RWPE1 (cell line): ENCODE results near the gene SYT2.

Experiments used
- CTCF ChIA-PET: fragments of 350-600 bp; sonication (Branson Sonifier 250); formaldehyde crosslinking; extraction: SDS; loops from one replicate; lab custom pipeline; 2021; lab: Yijun Ruan, JAX
- POLR2A ChIA-PET: fragments of 400-600 bp; formaldehyde crosslinking; extraction: SDS; loops from one replicate; lab custom pipeline; 2020; ENCODE audit warnings: antibody characterized with exemption; ENCODE audit not compliant: low non-redundant PET; lab: Yijun Ruan, JAX
- DNase-seq: peaks from one replicate; pipeline ENCODE4 v3.0.0; 2012; ENCODE audit warnings: low spot score
- H3K27ac ChIP-seq: fragments of 450-650 bp; 2 replicates; pipeline ENCODE4 v1.5.1; 2017
- TF ChIP-seq, protein P1 (sequence below): fragments of 450-650 bp; conservative IDR thresholded peaks from 2 replicates; pipeline ENCODE4 v1.5.1; 2017; ENCODE audit warnings: low read depth, mild to moderate bottlenecking

Gene SYT2

GRCh38 chr1:202571719-202572339, 138.4 kb downstream of the SYT2 start:
- TF ChIP-seq, protein P1, sequence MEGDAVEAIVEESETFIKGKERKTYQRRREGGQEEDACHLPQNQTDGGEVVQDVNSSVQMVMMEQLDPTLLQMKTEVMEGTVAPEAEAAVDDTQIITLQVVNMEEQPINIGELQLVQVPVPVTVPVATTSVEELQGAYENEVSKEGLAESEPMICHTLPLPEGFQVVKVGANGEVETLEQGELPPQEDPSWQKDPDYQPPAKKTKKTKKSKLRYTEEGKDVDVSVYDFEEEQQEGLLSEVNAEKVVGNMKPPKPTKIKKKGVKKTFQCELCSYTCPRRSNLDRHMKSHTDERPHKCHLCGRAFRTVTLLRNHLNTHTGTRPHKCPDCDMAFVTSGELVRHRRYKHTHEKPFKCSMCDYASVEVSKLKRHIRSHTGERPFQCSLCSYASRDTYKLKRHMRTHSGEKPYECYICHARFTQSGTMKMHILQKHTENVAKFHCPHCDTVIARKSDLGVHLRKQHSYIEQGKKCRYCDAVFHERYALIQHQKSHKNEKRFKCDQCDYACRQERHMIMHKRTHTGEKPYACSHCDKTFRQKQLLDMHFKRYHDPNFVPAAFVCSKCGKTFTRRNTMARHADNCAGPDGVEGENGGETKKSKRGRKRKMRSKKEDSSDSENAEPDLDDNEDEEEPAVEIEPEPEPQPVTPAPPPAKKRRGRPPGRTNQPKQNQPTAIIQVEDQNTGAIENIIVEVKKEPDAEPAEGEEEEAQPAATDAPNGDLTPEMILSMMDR, result no peak; the same call in 1 of the 2 replicates
- POLR2A ChIA-PET, result no interaction called here
- CTCF ChIA-PET, result interaction anchor here (0.6 to 2.2 kb wide), 8 partner anchors 16 to 582 kb away, joined by 3 to 9 read pairs (median 4); no protein-coding TSS in a partner anchor
- DNase-seq, result no peak
- no peak overlapping the region for H3K27ac ChIP-seq

DNA sequence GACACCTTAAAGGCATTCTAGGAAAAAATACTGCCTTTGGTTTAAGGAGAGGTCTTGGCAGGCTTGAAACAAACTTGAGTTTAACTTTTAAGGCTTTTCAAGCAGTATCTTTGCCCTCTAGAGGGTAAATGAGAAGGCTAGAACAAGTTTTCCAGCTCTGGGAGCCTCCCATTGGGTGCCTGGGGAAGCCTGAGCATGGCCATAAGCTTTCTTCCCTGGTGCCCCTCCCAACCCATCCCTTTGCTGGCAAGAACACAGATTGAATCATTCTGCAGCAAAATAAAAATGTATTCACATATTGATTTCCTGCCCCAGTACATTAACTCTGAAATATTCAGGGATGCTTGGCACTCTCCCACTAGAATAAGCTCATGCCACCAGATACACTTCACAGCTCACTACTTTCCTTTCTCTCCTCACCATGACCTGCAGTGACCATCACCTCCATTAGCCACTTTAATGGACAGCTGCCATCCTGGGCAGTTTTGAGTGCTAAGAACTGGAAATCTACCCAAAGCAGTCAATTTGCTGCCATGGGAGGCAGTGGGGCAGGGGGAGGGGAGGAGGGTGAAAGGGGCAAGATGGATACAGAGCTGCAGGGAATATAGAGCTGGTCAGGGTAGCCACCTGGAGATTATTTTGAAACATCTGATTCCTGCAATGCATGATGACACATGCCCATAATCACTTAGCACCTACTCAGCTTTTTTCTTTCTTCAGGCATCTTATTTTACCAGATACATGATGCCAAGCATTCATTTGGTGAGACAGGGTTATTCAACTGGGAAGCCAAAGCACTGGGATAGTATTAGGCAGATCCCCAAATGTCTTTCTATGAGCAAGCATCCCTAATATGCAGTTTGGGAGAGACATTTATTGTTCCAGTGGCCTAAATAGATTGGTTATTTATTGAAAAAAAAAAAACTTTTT, 140.6 kb downstream of the SYT2 start:
- TF ChIP-seq, protein P1, result no peak
- CTCF ChIA-PET, result interaction anchor here (0.9 to 1.7 kb wide), 4 partner anchors 8 to 68 kb away, joined by 4 to 6 read pairs (median 6); no protein-coding TSS in a partner anchor
- POLR2A ChIA-PET, result no interaction called here

DNA sequence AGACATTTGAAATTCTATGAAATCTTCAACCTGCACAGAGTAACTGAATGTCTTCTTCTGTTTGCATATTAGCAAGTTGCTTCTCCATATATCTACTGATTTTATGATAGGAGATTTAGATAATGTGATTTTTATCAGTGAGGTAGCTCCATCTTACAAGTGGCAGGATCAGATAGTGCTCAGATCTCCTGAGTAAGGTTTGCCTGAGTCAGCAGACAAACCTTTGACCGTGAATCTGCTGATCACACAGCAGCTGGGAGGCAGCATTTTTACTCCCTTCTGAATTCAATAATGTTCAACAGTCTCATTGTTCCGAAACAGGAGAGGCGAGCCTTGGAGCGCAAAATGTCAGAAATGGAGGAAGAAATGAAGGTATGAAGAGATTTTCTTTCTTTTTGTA, 141.4 kb downstream of the SYT2 start:
- ChIA-PET CTCF (interaction anchor here (0.9 to 1.4 kb wide), 2 partner anchors 9 to 31 kb away, joined by 4 to 6 read pairs; no protein-coding TSS in a partner anchor), POLR2A (no interaction called here)
- H3K27ac ChIP-seq, result no peak overlapping the region
- TF ChIP-seq, protein P1, result no peak
- no peak for DNase-seq

More for the DNA sequence above, 140.6 kb downstream of the SYT2 start:
- no peak for DNase-seq
- peak overlapping the region; percentile 77 for H3K27ac ChIP-seq

GRCh38 chr1:202568410-202568809, 141.8 kb downstream of the SYT2 start:
- no peak overlapping the region for H3K27ac ChIP-seq
- ChIA-PET POLR2A (no interaction called here), CTCF (interaction anchor here (0.6 to 0.9 kb wide), 2 partner anchors 32 to 805 kb away, joined by 3 to 4 read pairs; no protein-coding TSS in a partner anchor)
- TF ChIP-seq, protein P1, result no peak
- DNase-seq, result no peak

- H3K27ac ChIP-seq, result no peak overlapping the region
- POLR2A ChIA-PET, result no interaction called here
- CTCF ChIA-PET, result interaction anchor here (0.9 kb wide), 1 partner anchor 32 kb away, joined by 4 read pairs; no protein-coding TSS in a partner anchor
- TF ChIP-seq, protein P1, result no peak
- DNase-seq, result no peak
Observed at GRCh38 chr1:202567738-202568137, 142.5 kb downstream of the SYT2 start.
